Measurements from ENCODE around the gene TMEM9. TPM values are rescaled to one million over a fixed set of nuclear protein-coding genes. Genes with fewer than 3 reads are reported as not detected.

Gene TMEM9
- total and polyA plus RNA-seq, 4 donors = 30.5 to 59.5 (median 49.0) TPM

DNA sequence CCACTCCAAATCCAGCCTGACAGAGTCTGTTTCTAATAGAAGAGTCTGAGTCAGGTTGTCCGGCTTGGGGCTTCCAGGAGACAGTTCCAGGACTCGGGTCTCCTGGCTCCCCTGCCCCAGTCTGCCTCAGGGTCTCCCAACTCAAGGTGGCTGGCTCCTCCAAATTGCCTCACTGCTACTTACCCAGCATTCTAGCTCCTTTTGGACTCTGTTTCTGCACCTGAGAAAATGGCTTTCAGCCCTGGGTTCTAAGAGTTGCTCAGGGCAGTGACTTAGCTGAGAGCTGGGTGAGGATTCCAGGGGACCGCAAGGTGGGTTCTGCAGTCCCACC lies 30.8 kb upstream of the TMEM9 start:
- DNase-seq (ENCODE audit: low spot score) = no peak
- H3K36me3 ChIP-seq (ENCODE audit: control insufficient read depth in 4 of 4, insufficient read depth in 3 of 4, low read depth in 1 of 4, low read length in 3 of 4) = no peaks in the 10 kb centered on the region
- no peak overlapping the region for H3K9ac ChIP-seq (ENCODE audit: low read depth in 1 of 2, low read length in 2 of 2)
- peaks cover 0 to 2% (median 0%) of the 10 kb centered on the region in 4 donors for H3K4me1 ChIP-seq (ENCODE audit: control insufficient read depth in 4 of 4, insufficient read depth in 4 of 4, low read length in 3 of 4)
- TF ChIP-seq GABPA (IDR thresholded peaks at IDR 0.05 in 1 of 2, conservative IDR thresholded peaks at IDR 0.05 in 1 of 2) = no peak
- TF ChIP-seq ATF3 (IDR thresholded peaks at IDR 0.05) = no peak
- no peak for TF ChIP-seq YY1 (IDR thresholded peaks at IDR 0.05)
- no peak for TF ChIP-seq HNF4G (IDR thresholded peaks at IDR 0.05)
- no peak for TF ChIP-seq ZBTB33 (IDR thresholded peaks at IDR 0.05)
- TF ChIP-seq EGR1 (IDR thresholded peaks at IDR 0.05; ENCODE audit: low read depth in 2 of 2) = no peak
- TF ChIP-seq JUND (IDR thresholded peaks at IDR 0.05) = no peak
- no peak for TF ChIP-seq FOXA2 (IDR thresholded peaks at IDR 0.05)
- TF ChIP-seq CTCF (IDR thresholded peaks at IDR 0.05; ENCODE audit: low read depth, low read length, missing input control) = no peak
- H3K27ac ChIP-seq (ENCODE audit: low read depth in 1 of 2, low read length in 2 of 2) = no peak overlapping the region
- 55% methylated on average over 3 of the region's 3 CpGs for WGBS
- no peaks in the 10 kb centered on the region for H3K9me3 ChIP-seq (ENCODE audit: control insufficient read depth in 4 of 4, low read length in 3 of 4)
- no peak overlapping the region for H3K4me3 ChIP-seq (ENCODE audit: low read depth in 1 of 3, low read length in 3 of 3)
- no peaks in the 10 kb centered on the region for H3K27me3 ChIP-seq (ENCODE audit: control insufficient read depth in 4 of 4, insufficient read depth in 4 of 4, low read length in 3 of 4)

GRCh38 chr1:201184307-201185122 lies 30.2 kb upstream of the TMEM9 start:
- DNase-seq (ENCODE audit: low spot score) = no peak
- no peak overlapping the region for H3K27ac ChIP-seq (ENCODE audit: low read depth in 1 of 2, low read length in 2 of 2)
- H3K9ac ChIP-seq (ENCODE audit: low read depth in 1 of 2, low read length in 2 of 2) = no peak overlapping the region
- no peaks in the 10 kb centered on the region for H3K36me3 ChIP-seq (ENCODE audit: control insufficient read depth in 4 of 4, insufficient read depth in 3 of 4, low read depth in 1 of 4, low read length in 3 of 4)
- H3K27me3 ChIP-seq (ENCODE audit: control insufficient read depth in 4 of 4, insufficient read depth in 4 of 4, low read length in 3 of 4) = no peaks in the 10 kb centered on the region
- H3K4me1 ChIP-seq (ENCODE audit: control insufficient read depth in 4 of 4, insufficient read depth in 4 of 4, low read length in 3 of 4) = peaks cover 0 to 2% (median 0%) of the 10 kb centered on the region in 4 donors
- WGBS = 38% methylated on average over 9 of the region's 9 CpGs
- no peaks in the 10 kb centered on the region for H3K9me3 ChIP-seq (ENCODE audit: control insufficient read depth in 4 of 4, low read length in 3 of 4)
- H3K4me3 ChIP-seq (ENCODE audit: low read depth in 1 of 3, low read length in 3 of 3) = no peak overlapping the region
- TF ChIP-seq FOXA2 (IDR thresholded peaks at IDR 0.05) (no peak), ATF3 (IDR thresholded peaks at IDR 0.05) (no peak), NR2F2 (IDR thresholded peaks at IDR 0.05) (no peak), TAF1 (conservative IDR thresholded peaks at IDR 0.05) (no peak), RXRA (IDR thresholded peaks at IDR 0.05) (peak; percentile 54 to 59), CTCF (IDR thresholded peaks at IDR 0.05; ENCODE audit: low read depth, low read length, missing input control) (peak; percentile 79), SP1 (IDR thresholded peaks at IDR 0.05) (peak; percentile 43), GABPA (IDR thresholded peaks at IDR 0.05 in 1 of 2, conservative IDR thresholded peaks at IDR 0.05 in 1 of 2) (no peak), FOXA1 (IDR thresholded peaks at IDR 0.05) (no peak), HNF4A (conservative IDR thresholded peaks at IDR 0.05) (peak in 1 of 2 donors; percentile 21), ZBTB33 (IDR thresholded peaks at IDR 0.05) (no peak), RAD21 (IDR thresholded peaks at IDR 0.05) (peak; percentile 90 to 91), MAX (IDR thresholded peaks at IDR 0.05) (no peak), YY1 (IDR thresholded peaks at IDR 0.05) (no peak), REST (IDR thresholded peaks at IDR 0.05) (no peak), EGR1 (IDR thresholded peaks at IDR 0.05; ENCODE audit: low read depth in 2 of 2) (no peak), JUND (IDR thresholded peaks at IDR 0.05) (no peak)

Measured in liver (tissue), 9 donors.